Activated CD8-positive, alpha-beta memory T cell treated with anti-CD3 and anti-CD28 coated beads, Interleukin-2, amount 50 U/mL, for 48 hours (primary cell): ENCODE data around the gene UNC5B.

Experiments used
- DNase-seq: peaks from one replicate; pipeline ENCODE4 v3.0.0-alpha.2; 2020

UNC5B gene

GRCh38 chr10:71239946-71240795, 27.8 kb downstream of the UNC5B start:
- no peak for DNase-seq

GRCh38 chr10:71241114-71241829, 28.9 kb downstream of the UNC5B start:
- DNase-seq, result no peak

- no peak for DNase-seq
Measured at GRCh38 chr10:71241830-71242621, 29.7 kb downstream of the UNC5B start.

GRCh38 chr10:71242622-71243009, 30.2 kb downstream of the UNC5B start:
- no peak for DNase-seq

GRCh38 chr10:71243756-71244395, 31.5 kb downstream of the UNC5B start:
- DNase-seq, result no peak

- DNase-seq, result no peak
Measured at GRCh38 chr10:71244431-71245419, 32.4 kb downstream of the UNC5B start.

GRCh38 chr10:71245420-71246325, 33.3 kb downstream of the UNC5B start:
- DNase-seq, result no peak

- no peak for DNase-seq
Measured at GRCh38 chr10:71246591-71247413, 34.4 kb downstream of the UNC5B start.

GRCh38 chr10:71247414-71247705, 35.0 kb downstream of the UNC5B start:
- no peak for DNase-seq

GRCh38 chr10:71247804-71248203, 35.4 kb downstream of the UNC5B start:
- no peak for DNase-seq

GRCh38 chr10:71248210-71248609, 35.8 kb downstream of the UNC5B start:
- DNase-seq, result no peak

- DNase-seq, result no peak
Measured at GRCh38 chr10:71249996-71250395, 37.6 kb downstream of the UNC5B start.

- DNase-seq, result no peak
Measured at GRCh38 chr10:71250405-71250804, 38.0 kb downstream of the UNC5B start.

- DNase-seq, result no peak
Measured at GRCh38 chr10:71250842-71251241, 38.5 kb downstream of the UNC5B start.

GRCh38 chr10:71251319-71251718, 38.9 kb downstream of the UNC5B start:
- DNase-seq, result no peak

GRCh38 chr10:71252220-71252619, 39.9 kb downstream of the UNC5B start:
- no peak for DNase-seq

GRCh38 chr10:71253981-71254818, 41.8 kb downstream of the UNC5B start:
- DNase-seq, result no peak

- no peak for DNase-seq
Measured at GRCh38 chr10:71254834-71255549, 42.6 kb downstream of the UNC5B start.

- no peak for DNase-seq
Measured at GRCh38 chr10:71255550-71255807, 43.1 kb downstream of the UNC5B start.
